ENCODE results near the gene DIS3L2. TPM values are rescaled to one million over a fixed set of nuclear protein-coding genes. Genes with fewer than 3 reads are reported as not detected.

The DIS3L2 gene
- total RNA-seq, 2 donors from 2014 or later, result 38.8 to 76.0 TPM

GRCh38 chr2:231951452-231952035, 10.0 kb upstream of the DIS3L2 start:
- Mint-ChIP-seq H3K36me3 (no peaks in the 10 kb centered on the region), H3K27me3 (peaks cover 28 to 51% of the 10 kb centered on the region in 2 donors), H3K4me1 (ENCODE audit: low read depth in 2 of 2) (no peaks in the 10 kb centered on the region), H3K9me3 (no peaks in the 10 kb centered on the region), H3K27ac (no peak overlapping the region), H3K4me3 (no peak overlapping the region)
- DNase-seq (ENCODE audit: low spot score), result no peak
- no peak for ATAC-seq

DNA sequence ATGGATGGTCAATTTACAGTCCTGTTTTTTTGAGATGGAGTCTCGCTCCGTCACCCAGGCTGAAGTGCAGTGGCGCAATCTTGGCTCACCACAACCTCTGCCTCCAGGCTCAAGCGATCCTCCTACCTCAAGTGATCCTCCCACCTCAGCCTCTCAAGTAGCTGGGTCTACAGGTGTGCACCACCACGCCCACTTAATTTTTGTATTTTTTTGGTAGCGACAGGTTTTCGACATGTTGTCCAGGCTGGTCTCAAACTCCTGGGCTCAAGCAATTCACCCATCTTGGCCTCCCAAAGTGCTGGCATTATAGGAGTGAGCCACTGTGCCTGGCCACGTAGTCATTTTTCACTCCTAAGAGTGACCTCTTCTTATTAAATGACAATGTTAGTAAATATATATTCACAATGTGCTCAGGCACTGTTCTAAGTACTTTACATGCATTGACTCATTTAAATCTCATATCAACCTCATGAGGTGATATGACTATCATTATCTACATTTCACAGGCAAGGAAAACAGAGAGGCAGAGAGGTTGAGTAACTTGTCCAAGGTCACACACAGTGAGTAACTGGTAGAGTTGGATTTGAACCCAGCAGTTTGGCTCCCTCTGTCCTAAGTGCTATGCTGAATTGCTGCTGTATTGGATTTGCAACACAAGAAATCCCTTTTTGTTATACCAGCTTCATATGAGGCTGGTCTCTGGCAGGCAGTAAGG, 5.6 kb upstream of the DIS3L2 start:
- no peak overlapping the region for H3K27ac Mint-ChIP-seq
- H3K4me1 Mint-ChIP-seq (ENCODE audit: low read depth in 2 of 2), result peaks cover 3 to 4% of the 10 kb centered on the region in 2 donors
- peaks cover 3% of the 10 kb centered on the region for H3K36me3 Mint-ChIP-seq
- DNase-seq (ENCODE audit: low spot score) (no peak), ATAC-seq (peak in 1 of 2 donors; percentile 42)
- peaks cover 23 to 48% of the 10 kb centered on the region in 2 donors for H3K27me3 Mint-ChIP-seq
- H3K9me3 Mint-ChIP-seq, result no peaks in the 10 kb centered on the region
- H3K4me3 Mint-ChIP-seq, result no peak overlapping the region

DNA sequence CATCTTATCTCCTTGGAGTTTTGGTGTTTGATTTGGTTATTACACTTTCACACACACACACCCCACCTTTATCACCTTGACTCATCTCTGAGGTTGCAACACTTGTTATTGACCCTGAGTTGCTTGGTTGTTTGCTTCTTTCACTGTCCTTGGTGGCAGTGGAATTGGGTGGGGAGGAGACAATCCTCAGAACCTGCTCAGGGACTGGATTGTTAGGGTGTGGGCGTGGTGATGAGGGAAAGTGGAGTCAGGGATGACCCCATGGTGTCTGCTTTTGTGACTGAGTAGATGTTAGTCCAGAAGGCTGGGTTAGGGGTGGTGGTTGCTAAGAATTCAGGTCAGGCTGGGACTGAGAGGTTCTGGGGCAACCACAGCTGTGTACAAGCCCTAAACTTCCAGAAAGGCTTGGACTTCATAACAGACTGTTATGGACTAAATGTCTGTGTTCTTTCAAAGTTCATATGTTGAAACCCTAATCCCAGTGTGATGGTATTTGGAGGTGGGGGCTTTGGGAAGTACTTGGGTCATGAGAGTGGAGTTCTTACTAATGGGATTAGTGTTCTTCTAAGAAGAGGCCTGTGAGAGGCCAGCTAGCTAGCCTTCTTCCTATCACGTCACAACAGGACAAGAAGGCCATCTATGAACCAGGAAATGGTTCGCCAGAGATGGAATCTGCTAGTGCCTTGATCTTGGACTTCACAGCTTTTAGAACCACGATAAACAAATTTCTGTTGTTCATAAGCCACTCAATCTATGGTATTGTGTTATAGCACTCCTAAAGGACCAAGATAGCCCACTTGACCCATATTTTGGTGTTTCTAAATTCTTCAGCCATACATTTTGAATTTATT, 3.4 kb upstream of the DIS3L2 start:
- no peak for DNase-seq (ENCODE audit: low spot score)
- Mint-ChIP-seq H3K9me3 (no peaks in the 10 kb centered on the region), H3K36me3 (peaks cover 5% of the 10 kb centered on the region), H3K27me3 (peaks cover 16 to 34% of the 10 kb centered on the region in 2 donors), H3K4me1 (ENCODE audit: low read depth in 2 of 2) (peaks cover 15 to 21% of the 10 kb centered on the region in 2 donors), H3K27ac (no peak overlapping the region), H3K4me3 (no peak overlapping the region)
- ATAC-seq, result no peak

DNA sequence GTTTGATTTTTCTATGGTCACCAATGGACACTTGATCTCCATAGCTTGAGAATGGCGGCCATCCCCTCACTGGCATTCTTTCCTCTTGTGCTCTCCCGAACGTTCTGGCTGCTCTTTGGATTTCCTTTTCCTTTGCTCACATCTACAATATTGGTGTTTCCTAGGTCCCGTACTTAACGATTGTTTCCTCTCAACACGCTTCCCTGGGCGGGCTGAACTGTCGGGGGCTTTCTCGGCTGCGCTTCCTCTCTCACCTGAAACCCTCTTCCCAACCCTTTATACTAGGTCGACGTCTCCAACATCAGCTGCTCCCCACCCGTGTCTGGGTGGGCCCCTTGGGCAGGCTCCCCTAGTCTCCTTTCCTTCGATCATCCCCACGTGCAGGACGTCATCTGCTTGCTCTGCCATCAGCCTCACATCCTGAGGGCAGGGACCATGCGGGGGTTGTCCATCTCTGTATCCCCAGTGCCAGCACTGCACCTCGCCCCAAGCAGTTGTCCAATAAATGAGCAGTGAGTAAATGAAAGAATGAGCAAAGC, 634 bp upstream of the DIS3L2 start:
- Mint-ChIP-seq H3K9me3 (no peaks in the 10 kb centered on the region), H3K4me1 (ENCODE audit: low read depth in 2 of 2) (peaks cover 30 to 46% of the 10 kb centered on the region in 2 donors), H3K27ac (peak overlapping the region; percentile 81 to 82), H3K27me3 (peaks cover 7 to 9% of the 10 kb centered on the region in 2 donors), H3K36me3 (peaks cover 5% of the 10 kb centered on the region), H3K4me3 (peak overlapping the region; percentile 91)
- no peak for ATAC-seq
- no peak for DNase-seq (ENCODE audit: low spot score)

DNA sequence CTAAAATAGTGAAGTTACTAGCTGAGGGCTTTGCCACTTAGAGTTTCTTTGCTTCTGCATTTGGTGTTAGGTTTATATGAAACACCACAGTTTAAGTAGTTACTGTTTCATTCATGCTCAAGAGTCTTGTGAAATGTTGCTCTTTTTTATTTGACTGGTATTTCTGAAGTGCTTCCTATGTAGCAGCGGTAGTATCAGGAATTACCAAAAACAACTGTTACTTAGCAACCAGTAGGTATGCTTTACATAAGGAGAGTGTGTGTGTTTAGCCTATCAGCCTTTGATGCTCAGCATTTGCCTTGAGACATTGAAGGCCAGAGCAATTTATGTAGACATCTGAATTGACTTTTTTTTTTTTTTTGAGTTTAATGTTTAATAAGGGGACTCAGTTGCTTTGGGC, 3.6 kb downstream of the DIS3L2 start:
- Mint-ChIP-seq H3K27ac (peak overlapping the region in 1 of 2 donors; percentile 15), H3K4me3 (no peak overlapping the region), H3K36me3 (peaks cover 5% of the 10 kb centered on the region), H3K9me3 (no peaks in the 10 kb centered on the region), H3K27me3 (no peaks in the 10 kb centered on the region), H3K4me1 (ENCODE audit: low read depth in 2 of 2) (peaks cover 39 to 54% of the 10 kb centered on the region in 2 donors)
- no peak for DNase-seq (ENCODE audit: low spot score)
- no peak for ATAC-seq

- ATAC-seq (no peak), DNase-seq (ENCODE audit: low spot score) (no peak)
- peak overlapping the region; percentile 11 for H3K4me3 Mint-ChIP-seq
- H3K27me3 Mint-ChIP-seq, result no peaks in the 10 kb centered on the region
- H3K9me3 Mint-ChIP-seq, result no peaks in the 10 kb centered on the region
- H3K4me1 Mint-ChIP-seq (ENCODE audit: low read depth in 2 of 2), result peaks cover 32 to 45% of the 10 kb centered on the region in 2 donors
- no peaks in the 10 kb centered on the region for H3K36me3 Mint-ChIP-seq
- H3K27ac Mint-ChIP-seq, result peak overlapping the region in 1 of 2 donors; percentile 5
These were observed 5.4 kb downstream of the DIS3L2 start for GRCh38 chr2:231966886-231967285.

- ATAC-seq (no peak), DNase-seq (ENCODE audit: low spot score) (no peak)
- Mint-ChIP-seq H3K27ac (no peak overlapping the region), H3K9me3 (no peaks in the 10 kb centered on the region), H3K4me1 (ENCODE audit: low read depth in 2 of 2) (peaks cover 20 to 26% of the 10 kb centered on the region in 2 donors), H3K4me3 (no peak overlapping the region), H3K27me3 (no peaks in the 10 kb centered on the region), H3K36me3 (no peaks in the 10 kb centered on the region)
These were observed 7.3 kb downstream of the DIS3L2 start for GRCh38 chr2:231968820-231969219.

DNA sequence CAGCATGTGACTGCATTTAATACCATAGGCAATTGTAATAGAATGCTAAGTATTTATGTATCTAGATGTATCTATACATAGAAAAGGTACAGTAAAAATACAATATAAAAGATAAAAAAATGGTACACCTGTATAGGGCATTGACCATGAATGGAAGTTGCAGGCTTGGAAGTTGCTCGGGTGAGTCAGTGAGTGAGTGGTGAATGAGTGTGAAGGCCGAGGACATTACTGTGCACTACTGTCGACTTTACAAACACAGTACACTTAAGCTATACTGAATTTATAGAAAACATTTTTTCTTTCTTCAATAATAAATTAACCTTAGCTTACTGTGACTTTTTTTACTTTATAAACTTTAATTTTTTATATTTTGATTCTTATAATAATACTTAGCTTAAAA, 8.9 kb downstream of the DIS3L2 start:
- Mint-ChIP-seq H3K4me3 (no peak overlapping the region), H3K27ac (no peak overlapping the region), H3K9me3 (no peaks in the 10 kb centered on the region), H3K27me3 (no peaks in the 10 kb centered on the region), H3K4me1 (ENCODE audit: low read depth in 2 of 2) (peaks cover 11% of the 10 kb centered on the region in 2 donors), H3K36me3 (no peaks in the 10 kb centered on the region)
- ATAC-seq (no peak), DNase-seq (ENCODE audit: low spot score) (no peak)

GRCh38 chr2:231975001-231975400, 13.5 kb downstream of the DIS3L2 start:
- DNase-seq (ENCODE audit: low spot score) (no peak), ATAC-seq (no peak)
- H3K36me3 Mint-ChIP-seq, result no peaks in the 10 kb centered on the region
- H3K4me3 Mint-ChIP-seq, result no peak overlapping the region
- H3K27ac Mint-ChIP-seq, result no peak overlapping the region
- H3K27me3 Mint-ChIP-seq, result no peaks in the 10 kb centered on the region
- H3K9me3 Mint-ChIP-seq, result no peaks in the 10 kb centered on the region
- peaks cover 0 to 2% of the 10 kb centered on the region in 2 donors for H3K4me1 Mint-ChIP-seq (ENCODE audit: low read depth in 2 of 2)

GRCh38 chr2:231977430-231977829, 15.9 kb downstream of the DIS3L2 start:
- Mint-ChIP-seq H3K4me3 (no peak overlapping the region), H3K27ac (no peak overlapping the region), H3K9me3 (no peaks in the 10 kb centered on the region), H3K4me1 (ENCODE audit: low read depth in 2 of 2) (peaks cover 0 to 9% of the 10 kb centered on the region in 2 donors), H3K36me3 (no peaks in the 10 kb centered on the region), H3K27me3 (no peaks in the 10 kb centered on the region)
- DNase-seq (ENCODE audit: low spot score) (no peak), ATAC-seq (no peak)

- H3K27ac Mint-ChIP-seq, result no peak overlapping the region
- no peaks in the 10 kb centered on the region for H3K36me3 Mint-ChIP-seq
- H3K27me3 Mint-ChIP-seq, result no peaks in the 10 kb centered on the region
- H3K4me1 Mint-ChIP-seq (ENCODE audit: low read depth in 2 of 2), result peaks cover 12 to 16% of the 10 kb centered on the region in 2 donors
- no peak overlapping the region for H3K4me3 Mint-ChIP-seq
- DNase-seq (ENCODE audit: low spot score), result no peak
- no peaks in the 10 kb centered on the region for H3K9me3 Mint-ChIP-seq
- no peak for ATAC-seq
These were observed 23.5 kb downstream of the DIS3L2 start for GRCh38 chr2:231984992-231985391.

DNA sequence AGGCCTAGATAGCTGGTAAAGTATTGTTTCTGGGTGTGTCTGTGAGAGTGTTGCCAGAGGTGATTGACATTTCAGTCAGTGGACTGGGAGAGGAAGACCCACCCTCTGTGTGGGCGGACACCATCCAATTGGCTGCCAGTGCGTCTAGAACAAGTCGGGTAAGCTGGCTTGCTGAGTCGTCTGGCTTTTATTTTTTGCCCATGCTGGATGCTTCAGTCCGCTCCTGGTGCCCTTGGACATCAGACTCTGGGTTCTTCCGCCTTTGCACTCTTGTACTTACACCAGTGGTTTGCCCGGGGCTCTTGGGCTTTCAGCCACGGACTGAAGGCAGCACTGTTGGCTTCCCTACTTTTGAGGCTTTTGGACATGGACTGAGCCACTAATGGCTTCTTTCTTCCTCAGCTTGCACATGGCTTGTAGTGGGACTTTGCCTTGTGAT, 24.3 kb downstream of the DIS3L2 start:
- no peak overlapping the region for H3K4me3 Mint-ChIP-seq

GRCh38 chr2:231987124-231987727, 25.7 kb downstream of the DIS3L2 start:
- Mint-ChIP-seq H3K4me1 (ENCODE audit: low read depth in 2 of 2) (peaks cover 12 to 14% of the 10 kb centered on the region in 2 donors), H3K36me3 (no peaks in the 10 kb centered on the region), H3K4me3 (no peak overlapping the region), H3K27ac (no peak overlapping the region), H3K9me3 (no peaks in the 10 kb centered on the region), H3K27me3 (no peaks in the 10 kb centered on the region)
- ATAC-seq (no peak), DNase-seq (ENCODE audit: low spot score) (no peak)

More for the DNA sequence above, 24.3 kb downstream of the DIS3L2 start:
- ATAC-seq, result no peak
- DNase-seq (ENCODE audit: low spot score), result no peak
- H3K4me1 Mint-ChIP-seq (ENCODE audit: low read depth in 2 of 2), result peaks cover 12 to 13% of the 10 kb centered on the region in 2 donors
- H3K27me3 Mint-ChIP-seq, result no peaks in the 10 kb centered on the region
- no peaks in the 10 kb centered on the region for H3K36me3 Mint-ChIP-seq
- no peak overlapping the region for H3K27ac Mint-ChIP-seq
- H3K9me3 Mint-ChIP-seq, result no peaks in the 10 kb centered on the region

Measured in natural killer cell treated with Interleukin-12 subunit alpha and Interleukin-12 subunit beta and Interleukin-15 and Interleukin-18, amount 100 ng/mL, for 72 hours (primary cell).